ENCODE data around the gene RAB6C. TPM values are rescaled to one million over a fixed set of nuclear protein-coding genes. Genes with fewer than 3 reads are reported as not detected.
"Not testable (repeated sequence)": the region's sequence is repeated elsewhere in the genome, so short reads cannot be mapped to it uniquely, and the experiment has no call there.

The RAB6C gene
- 0.10 TPM for total RNA-seq

GRCh38 chr2:129979629-129980155 is at the start of gene RAB6C:
Gene RAB6C (plus strand): TSS chr2:129979666. CDS start chr2:129980116, 450 bp downstream.
- H3K9me3 ChIP-seq (ENCODE audit: low read depth, low read length): not testable (repeated sequence)

GRCh38 chr2:129930451-129930850 is 49.0 kb upstream of the RAB6C start:
- H3K27me3 ChIP-seq (ENCODE audit: insufficient read depth, low read length): peaks cover 5% of the 10 kb centered on the region
- no peak overlapping the region for H3K4me3 ChIP-seq (ENCODE audit: low read length)
- no peaks in the 10 kb centered on the region for H3K4me1 ChIP-seq (ENCODE audit: insufficient read depth, low read length)
- H3K9me3 ChIP-seq (ENCODE audit: low read depth, low read length): no peaks in the 10 kb centered on the region

More at GRCh38 chr2:129979629-129980155, at the start of gene RAB6C:
- H3K4me1 ChIP-seq (ENCODE audit: insufficient read depth, low read length); H3K4me3 ChIP-seq (ENCODE audit: low read length): not testable (repeated sequence)
- H3K27me3 ChIP-seq (ENCODE audit: insufficient read depth, low read length): peaks cover 20% of the 10 kb centered on the region

GRCh38 chr2:129933387-129933786 is 46.1 kb upstream of the RAB6C start:
- H3K9me3 ChIP-seq (ENCODE audit: low read depth, low read length); H3K4me1 ChIP-seq (ENCODE audit: insufficient read depth, low read length); H3K27me3 ChIP-seq (ENCODE audit: insufficient read depth, low read length); H3K4me3 ChIP-seq (ENCODE audit: low read length): not testable (repeated sequence)

- Histone ChIP-seq H3K4me3 (ENCODE audit: low read length) (no peak overlapping the region), H3K27me3 (ENCODE audit: insufficient read depth, low read length) (peaks cover 5% of the 10 kb centered on the region), H3K4me1 (ENCODE audit: insufficient read depth, low read length) (no peaks in the 10 kb centered on the region), H3K9me3 (ENCODE audit: low read depth, low read length) (no peaks in the 10 kb centered on the region)
Measured at GRCh38 chr2:129934044-129934822, 45.2 kb upstream of the RAB6C start.

- H3K4me1 ChIP-seq (ENCODE audit: insufficient read depth, low read length): no peaks in the 10 kb centered on the region
- no peaks in the 10 kb centered on the region for H3K9me3 ChIP-seq (ENCODE audit: low read depth, low read length)
- no peak overlapping the region for H3K4me3 ChIP-seq (ENCODE audit: low read length)
- H3K27me3 ChIP-seq (ENCODE audit: insufficient read depth, low read length): peaks cover 5% of the 10 kb centered on the region
Measured at GRCh38 chr2:129935118-129935517, 44.3 kb upstream of the RAB6C start.

GRCh38 chr2:129936334-129936934 is 43.0 kb upstream of the RAB6C start:
- H3K27me3 ChIP-seq (ENCODE audit: insufficient read depth, low read length): peaks cover 5% of the 10 kb centered on the region
- H3K9me3 ChIP-seq (ENCODE audit: low read depth, low read length): no peaks in the 10 kb centered on the region
- H3K4me3 ChIP-seq (ENCODE audit: low read length): no peak overlapping the region
- H3K4me1 ChIP-seq (ENCODE audit: insufficient read depth, low read length): no peaks in the 10 kb centered on the region

- H3K4me1 ChIP-seq (ENCODE audit: insufficient read depth, low read length): not testable (repeated sequence)
Measured at GRCh38 chr2:129938850-129939471, 40.5 kb upstream of the RAB6C start.

GRCh38 chr2:129943456-129943855 is 36.0 kb upstream of the RAB6C start:
- not testable (repeated sequence) for H3K27me3 ChIP-seq (ENCODE audit: insufficient read depth, low read length); H3K9me3 ChIP-seq (ENCODE audit: low read depth, low read length); H3K4me3 ChIP-seq (ENCODE audit: low read length); H3K4me1 ChIP-seq (ENCODE audit: insufficient read depth, low read length)

More at GRCh38 chr2:129938850-129939471, 40.5 kb upstream of the RAB6C start:
- H3K4me3 ChIP-seq (ENCODE audit: low read length); H3K27me3 ChIP-seq (ENCODE audit: insufficient read depth, low read length); H3K9me3 ChIP-seq (ENCODE audit: low read depth, low read length): not testable (repeated sequence)

GRCh38 chr2:129945557-129945956 is 33.9 kb upstream of the RAB6C start:
- Histone ChIP-seq H3K4me1 (ENCODE audit: insufficient read depth, low read length) (no peaks in the 10 kb centered on the region), H3K4me3 (ENCODE audit: low read length) (no peak overlapping the region), H3K27me3 (ENCODE audit: insufficient read depth, low read length) (no peaks in the 10 kb centered on the region), H3K9me3 (ENCODE audit: low read depth, low read length) (no peaks in the 10 kb centered on the region)

GRCh38 chr2:129947712-129948111 is 31.8 kb upstream of the RAB6C start:
- not testable (repeated sequence) for H3K4me1 ChIP-seq (ENCODE audit: insufficient read depth, low read length); H3K4me3 ChIP-seq (ENCODE audit: low read length); H3K27me3 ChIP-seq (ENCODE audit: insufficient read depth, low read length); H3K9me3 ChIP-seq (ENCODE audit: low read depth, low read length)

- H3K4me3 ChIP-seq (ENCODE audit: low read length); H3K9me3 ChIP-seq (ENCODE audit: low read depth, low read length); H3K4me1 ChIP-seq (ENCODE audit: insufficient read depth, low read length); H3K27me3 ChIP-seq (ENCODE audit: insufficient read depth, low read length): not testable (repeated sequence)
Measured at GRCh38 chr2:129956171-129956570, 23.3 kb upstream of the RAB6C start.

- H3K27me3 ChIP-seq (ENCODE audit: insufficient read depth, low read length): no peaks in the 10 kb centered on the region
- H3K4me1 ChIP-seq (ENCODE audit: insufficient read depth, low read length): no peaks in the 10 kb centered on the region
- H3K4me3 ChIP-seq (ENCODE audit: low read length): no peak overlapping the region
Measured at GRCh38 chr2:129957891-129958290, 21.6 kb upstream of the RAB6C start.

GRCh38 chr2:129958736-129959135 is 20.7 kb upstream of the RAB6C start:
- not testable (repeated sequence) for H3K4me3 ChIP-seq (ENCODE audit: low read length); H3K9me3 ChIP-seq (ENCODE audit: low read depth, low read length)

More at GRCh38 chr2:129957891-129958290, 21.6 kb upstream of the RAB6C start:
- no peaks in the 10 kb centered on the region for H3K9me3 ChIP-seq (ENCODE audit: low read depth, low read length)

GRCh38 chr2:129968605-129969004 is 10.9 kb upstream of the RAB6C start:
- not testable (repeated sequence) for H3K4me3 ChIP-seq (ENCODE audit: low read length); H3K4me1 ChIP-seq (ENCODE audit: insufficient read depth, low read length); H3K27me3 ChIP-seq (ENCODE audit: insufficient read depth, low read length); H3K9me3 ChIP-seq (ENCODE audit: low read depth, low read length)

More at GRCh38 chr2:129958736-129959135, 20.7 kb upstream of the RAB6C start:
- H3K4me1 ChIP-seq (ENCODE audit: insufficient read depth, low read length); H3K27me3 ChIP-seq (ENCODE audit: insufficient read depth, low read length): not testable (repeated sequence)

- H3K9me3 ChIP-seq (ENCODE audit: low read depth, low read length): no peaks in the 10 kb centered on the region
- H3K4me3 ChIP-seq (ENCODE audit: low read length): no peak overlapping the region
- peaks cover 18% of the 10 kb centered on the region for H3K27me3 ChIP-seq (ENCODE audit: insufficient read depth, low read length)
- H3K4me1 ChIP-seq (ENCODE audit: insufficient read depth, low read length): no peaks in the 10 kb centered on the region
Measured at GRCh38 chr2:129975016-129975774, 4.3 kb upstream of the RAB6C start.
